Activated T-helper 2 cell treated with anti-CD3 and anti-CD28 coated beads, Interferon-gamma antibody, Interleukin-2, Interleukin-4, amounts not matched to agents 10 μg/mL and 5 μg/mL and 100 μg/mL, durations not matched to agents 14 hours and 24 hours and 36 hours (primary cell): ENCODE results near the gene GDPD4. TPM values are rescaled to one million over a fixed set of nuclear protein-coding genes. Genes with fewer than 3 reads are reported as not detected.

Experiments
- DNase-seq: peaks from one replicate; pipeline ENCODE4 v3.0.0; 2021; ENCODE audit warnings: low spot score
- H3K27ac Mint-ChIP-seq: one replicate; pipeline ENCODE4 v1.8.0; 2021; ENCODE audit warnings: mixed read lengths
- H3K27me3 Mint-ChIP-seq: one replicate; pipeline ENCODE4 v1.8.0; 2021; ENCODE audit warnings: low read depth, mixed read lengths
- H3K36me3 Mint-ChIP-seq: one replicate; pipeline ENCODE4 v1.8.0; 2021; ENCODE audit warnings: low read depth, mixed read lengths
- H3K4me1 Mint-ChIP-seq: one replicate; pipeline ENCODE4 v1.8.0; 2021; ENCODE audit warnings: low read depth, mixed read lengths
- H3K4me3 Mint-ChIP-seq: one replicate; pipeline ENCODE4 v1.8.0; 2021; ENCODE audit warnings: low read depth, mild to moderate bottlenecking, moderate library complexity, mixed read lengths
- H3K9me3 Mint-ChIP-seq: one replicate; pipeline ENCODE4 v1.8.0; 2021; ENCODE audit warnings: mixed read lengths
- intact Hi-C: fragments of 100-400 bp; cut with micrococcal nuclease; formaldehyde crosslinking; loops from one replicate; pipeline ENCODE4 v1.15.1; 2023
- total RNA-seq: library from RNA; stranded (reverse); gene quantifications from 2 replicates; pipeline ENCODE4 v1.2.3, GENCODE V29; 2022

Gene GDPD4
- total RNA-seq, 1 donor from 2014 or later = not detected

GRCh38 chr11:77196961-77197360, 104.5 kb downstream of the GDPD4 start:
- intact Hi-C loops = no loop called here
- no peaks in the 10 kb centered on the region for H3K27me3 Mint-ChIP-seq
- H3K4me1 Mint-ChIP-seq = no peaks in the 10 kb centered on the region
- H3K4me3 Mint-ChIP-seq = no peak overlapping the region
- DNase-seq = no peak
- H3K9me3 Mint-ChIP-seq = no peaks in the 10 kb centered on the region
- no peak overlapping the region for H3K27ac Mint-ChIP-seq
- H3K36me3 Mint-ChIP-seq = no peaks in the 10 kb centered on the region

- H3K27ac Mint-ChIP-seq = no peak overlapping the region
- intact Hi-C loops = no loop called here
- no peak for DNase-seq
- H3K4me1 Mint-ChIP-seq = no peaks in the 10 kb centered on the region
- H3K27me3 Mint-ChIP-seq = no peaks in the 10 kb centered on the region
- H3K9me3 Mint-ChIP-seq = no peaks in the 10 kb centered on the region
- no peaks in the 10 kb centered on the region for H3K36me3 Mint-ChIP-seq
- no peak overlapping the region for H3K4me3 Mint-ChIP-seq
Measured at GRCh38 chr11:77195071-77195755, 106.3 kb downstream of the GDPD4 start.

DNA sequence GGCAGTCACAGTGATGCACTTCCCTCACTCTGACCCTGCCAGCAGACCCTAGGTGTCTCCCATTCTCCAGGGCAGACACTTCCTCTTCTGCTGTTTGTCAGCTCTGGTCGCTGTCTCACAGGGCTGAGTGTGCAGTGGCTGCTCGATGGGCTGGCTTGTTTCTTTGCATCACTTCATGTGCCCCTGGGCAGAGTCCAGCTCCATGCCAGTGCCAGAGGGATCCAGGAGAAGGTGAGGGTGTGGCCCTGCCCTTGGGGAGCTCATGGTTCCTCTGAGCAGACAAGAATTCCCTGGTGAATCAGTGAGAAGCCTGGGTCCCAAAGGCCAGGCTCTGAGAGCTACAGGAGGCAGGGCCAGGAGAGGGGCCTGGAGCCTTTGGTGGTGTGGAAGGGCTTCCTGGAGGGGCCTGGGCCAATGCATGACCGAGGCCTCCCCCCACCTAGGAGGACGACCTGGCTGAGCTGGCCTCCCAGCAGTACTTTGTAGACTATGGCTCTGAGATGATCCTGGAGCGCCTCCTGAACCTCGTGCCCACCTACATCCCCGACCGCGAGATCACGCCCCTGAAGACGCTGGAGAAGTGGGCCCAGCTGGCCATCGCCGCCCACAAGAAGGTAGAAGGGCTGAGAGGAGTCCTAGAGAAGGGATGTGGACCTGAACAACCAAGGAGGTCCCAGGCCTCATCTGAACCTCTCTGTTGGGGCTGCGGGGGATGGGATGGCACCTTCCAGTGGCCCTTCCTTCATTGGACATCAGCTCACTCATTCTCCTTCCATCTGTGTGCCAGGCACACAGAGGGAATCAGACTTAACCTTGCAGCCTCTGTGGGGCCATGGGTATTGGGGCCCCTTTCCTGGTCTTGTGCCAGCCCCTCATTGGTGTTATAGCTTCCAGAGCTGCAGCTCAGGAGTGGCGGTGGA, 107.3 kb downstream of the GDPD4 start:
- H3K27ac Mint-ChIP-seq = no peak overlapping the region
- no peaks in the 10 kb centered on the region for H3K4me1 Mint-ChIP-seq
- DNase-seq = no peak
- H3K4me3 Mint-ChIP-seq = no peak overlapping the region
- no peaks in the 10 kb centered on the region for H3K36me3 Mint-ChIP-seq
- intact Hi-C loops = loop anchor here (5.0 kb wide), 1 partner anchor 353 kb away; no protein-coding TSS in a partner anchor
- no peaks in the 10 kb centered on the region for H3K27me3 Mint-ChIP-seq
- H3K9me3 Mint-ChIP-seq = no peaks in the 10 kb centered on the region

GRCh38 chr11:77193167-77193566, 108.3 kb downstream of the GDPD4 start:
- Mint-ChIP-seq H3K27ac (no peak overlapping the region), H3K4me1 (no peaks in the 10 kb centered on the region), H3K4me3 (no peak overlapping the region), H3K27me3 (no peaks in the 10 kb centered on the region), H3K9me3 (no peaks in the 10 kb centered on the region), H3K36me3 (no peaks in the 10 kb centered on the region)
- DNase-seq = no peak
- intact Hi-C loops = loop anchor here (5.0 kb wide), 1 partner anchor 354 kb away; no protein-coding TSS in a partner anchor

DNA sequence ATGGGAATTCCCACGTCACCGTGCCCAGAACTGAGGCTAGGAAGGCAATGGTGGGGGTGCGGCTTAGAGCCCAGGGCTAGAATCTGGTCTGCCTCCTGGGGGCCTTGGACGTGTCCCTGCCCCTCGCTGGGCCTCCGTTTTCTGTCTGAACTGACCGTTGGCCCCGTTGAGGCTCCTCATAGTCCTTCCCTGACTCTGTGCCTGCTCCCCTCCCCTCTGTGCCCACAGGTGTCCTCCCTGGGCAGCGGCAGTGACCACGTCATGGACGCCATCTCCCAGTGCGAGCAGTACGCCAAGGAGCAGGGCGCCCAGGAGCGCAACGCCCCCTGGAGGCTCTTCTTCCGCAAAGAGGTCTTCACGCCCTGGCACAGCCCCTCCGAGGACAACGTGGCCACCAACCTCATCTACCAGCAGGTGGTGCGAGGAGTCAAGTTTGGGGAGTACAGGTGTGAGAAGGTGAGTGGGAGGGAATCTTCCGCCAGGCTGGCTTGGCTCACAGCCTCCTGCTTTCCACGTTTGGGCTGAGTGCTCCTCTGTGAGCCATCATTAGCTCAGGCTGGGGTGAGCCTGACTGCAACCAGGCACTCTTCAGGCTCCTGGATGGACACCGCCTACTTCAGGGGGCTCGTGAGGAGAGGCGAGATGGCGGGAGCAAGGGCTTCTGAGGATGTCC, 109.5 kb downstream of the GDPD4 start:
- H3K9me3 Mint-ChIP-seq = no peaks in the 10 kb centered on the region
- no peak overlapping the region for H3K27ac Mint-ChIP-seq
- DNase-seq = peak; percentile 30
- no peak overlapping the region for H3K4me3 Mint-ChIP-seq
- H3K4me1 Mint-ChIP-seq = no peaks in the 10 kb centered on the region
- H3K36me3 Mint-ChIP-seq = no peaks in the 10 kb centered on the region
- no peaks in the 10 kb centered on the region for H3K27me3 Mint-ChIP-seq
- intact Hi-C loops = loop anchor here (5.0 kb wide), 1 partner anchor 355 kb away; no protein-coding TSS in a partner anchor

- H3K27ac Mint-ChIP-seq = no peak overlapping the region
- no peaks in the 10 kb centered on the region for H3K36me3 Mint-ChIP-seq
- no peaks in the 10 kb centered on the region for H3K9me3 Mint-ChIP-seq
- no peak for DNase-seq
- H3K4me1 Mint-ChIP-seq = no peaks in the 10 kb centered on the region
- no peak overlapping the region for H3K4me3 Mint-ChIP-seq
- intact Hi-C loops = loop anchor here (5.0 kb wide), 1 partner anchor 356 kb away; no protein-coding TSS in a partner anchor
- H3K27me3 Mint-ChIP-seq = no peaks in the 10 kb centered on the region
Measured at GRCh38 chr11:77191429-77191822, 110.1 kb downstream of the GDPD4 start.

DNA sequence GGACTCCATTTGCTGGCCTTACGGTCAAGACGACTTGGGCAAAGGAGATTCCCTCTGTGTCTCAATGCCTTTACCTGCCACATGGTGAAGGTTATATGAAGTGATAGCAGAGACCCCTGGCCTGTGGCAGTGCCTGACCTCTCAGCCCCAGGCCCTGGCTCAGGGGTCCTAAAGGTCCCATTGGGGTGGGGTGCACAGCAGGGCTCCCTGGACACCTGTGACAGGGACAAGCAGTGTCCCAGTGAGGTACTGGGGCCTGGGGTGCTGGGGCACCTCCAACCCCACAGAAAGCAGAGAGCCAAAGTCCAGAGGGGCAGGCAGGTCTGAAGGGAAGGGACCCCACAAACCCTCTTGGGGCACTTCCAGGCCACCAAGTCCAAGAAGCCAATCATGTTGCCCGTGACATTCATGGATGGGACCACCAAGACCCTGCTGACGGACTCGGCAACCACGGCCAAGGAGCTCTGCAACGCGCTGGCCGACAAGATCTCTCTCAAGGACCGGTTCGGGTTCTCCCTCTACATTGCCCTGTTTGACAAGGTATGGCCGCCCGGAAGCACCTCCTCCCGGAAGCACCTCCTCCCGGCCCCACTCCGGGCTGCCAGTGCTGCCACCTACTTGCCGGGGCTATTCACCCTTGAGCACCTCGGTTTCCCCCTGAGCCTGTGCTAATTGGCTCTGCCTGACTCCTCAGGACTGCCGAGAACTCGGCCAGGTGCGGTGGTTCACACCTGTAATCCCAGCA, 111.0 kb downstream of the GDPD4 start:
- no peaks in the 10 kb centered on the region for H3K4me1 Mint-ChIP-seq
- no peaks in the 10 kb centered on the region for H3K27me3 Mint-ChIP-seq
- intact Hi-C loops = loop anchor here (5.0 kb wide), 1 partner anchor 357 kb away; no protein-coding TSS in a partner anchor

GRCh38 chr11:77189588-77190210, 111.8 kb downstream of the GDPD4 start:
- H3K4me3 Mint-ChIP-seq = no peak overlapping the region
- H3K27ac Mint-ChIP-seq = no peak overlapping the region
- H3K36me3 Mint-ChIP-seq = no peaks in the 10 kb centered on the region
- no peaks in the 10 kb centered on the region for H3K4me1 Mint-ChIP-seq
- intact Hi-C loops = loop anchor here (2.0 to 5.0 kb wide), 2 partner anchors 143 to 358 kb away; no protein-coding TSS in a partner anchor
- no peak for DNase-seq
- no peaks in the 10 kb centered on the region for H3K9me3 Mint-ChIP-seq
- H3K27me3 Mint-ChIP-seq = no peaks in the 10 kb centered on the region

More for the DNA sequence above, 111.0 kb downstream of the GDPD4 start:
- Mint-ChIP-seq H3K27ac (no peak overlapping the region), H3K36me3 (no peaks in the 10 kb centered on the region), H3K9me3 (no peaks in the 10 kb centered on the region), H3K4me3 (no peak overlapping the region)
- DNase-seq = no peak

GRCh38 chr11:77188633-77189491, 112.6 kb downstream of the GDPD4 start:
- no peak for DNase-seq
- no peaks in the 10 kb centered on the region for H3K4me1 Mint-ChIP-seq
- no peaks in the 10 kb centered on the region for H3K9me3 Mint-ChIP-seq
- H3K4me3 Mint-ChIP-seq = no peak overlapping the region
- H3K36me3 Mint-ChIP-seq = no peaks in the 10 kb centered on the region
- no peak overlapping the region for H3K27ac Mint-ChIP-seq
- no peaks in the 10 kb centered on the region for H3K27me3 Mint-ChIP-seq
- intact Hi-C loops = loop anchor here (1.0 to 2.0 kb wide), 2 partner anchors 62 to 142 kb away; no protein-coding TSS in a partner anchor

- no peaks in the 10 kb centered on the region for H3K27me3 Mint-ChIP-seq
- H3K36me3 Mint-ChIP-seq = no peaks in the 10 kb centered on the region
- no peaks in the 10 kb centered on the region for H3K4me1 Mint-ChIP-seq
- intact Hi-C loops = loop anchor here (1.0 to 2.0 kb wide), 2 partner anchors 61 to 141 kb away; no protein-coding TSS in a partner anchor
- H3K9me3 Mint-ChIP-seq = no peaks in the 10 kb centered on the region
- no peak overlapping the region for H3K4me3 Mint-ChIP-seq
- H3K27ac Mint-ChIP-seq = no peak overlapping the region
- DNase-seq = peak; percentile 53
Measured at GRCh38 chr11:77187776-77188632, 113.5 kb downstream of the GDPD4 start.
